HG02970 (cell line): ENCODE data around the gene TSPYL1.

ENCODE experiments used
- ATAC-seq: cut with Tn5 transposase; IDR thresholded peaks from one replicate; pipeline ENCODE4 v1.9.1; 2021; ENCODE audit warnings: mild to moderate bottlenecking, moderate library complexity, moderate number of reproducible peaks; ENCODE audit not compliant: unreplicated experiment, low FRiP score

The TSPYL1 gene

DNA sequence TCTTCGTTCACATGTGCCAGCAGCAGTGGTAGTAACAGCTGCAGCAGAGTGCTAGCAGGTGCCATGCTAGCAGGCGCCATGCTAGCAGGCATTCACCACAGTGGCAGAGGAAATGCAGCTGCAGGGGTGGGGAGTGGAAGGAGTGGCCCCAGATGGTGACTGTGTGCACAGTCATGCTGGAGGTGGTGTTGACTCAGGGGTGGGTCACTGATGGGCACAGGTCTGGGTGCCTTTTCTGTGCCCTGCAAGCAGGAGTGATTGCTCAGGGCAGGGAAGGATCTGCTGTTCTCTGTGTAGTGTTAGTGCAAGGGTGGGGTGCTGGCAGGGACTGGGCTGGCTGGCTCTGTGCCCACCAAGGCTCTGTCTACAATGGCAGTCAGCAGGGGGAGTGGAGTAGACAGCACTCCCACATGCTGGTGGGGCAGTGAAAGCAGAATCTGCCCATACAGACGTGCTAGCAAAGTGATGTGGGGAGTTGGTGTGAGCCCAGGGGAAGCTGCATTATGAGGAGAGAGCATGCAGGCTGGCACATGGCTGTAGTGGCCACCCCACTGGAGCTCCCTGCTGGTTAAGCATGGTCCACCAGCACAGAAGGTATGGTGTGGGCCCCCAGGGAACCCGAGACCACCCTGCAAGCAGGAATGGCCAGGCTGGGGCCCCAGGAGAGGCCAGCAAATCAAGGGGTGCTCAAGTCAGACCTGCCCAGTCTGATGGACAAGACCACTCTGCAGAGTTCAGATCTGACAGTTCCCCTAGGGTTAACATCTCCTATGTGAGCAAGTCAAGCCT lies 14.5 kb downstream of the TSPYL1 start:
- ATAC-seq, result no peak

DNA sequence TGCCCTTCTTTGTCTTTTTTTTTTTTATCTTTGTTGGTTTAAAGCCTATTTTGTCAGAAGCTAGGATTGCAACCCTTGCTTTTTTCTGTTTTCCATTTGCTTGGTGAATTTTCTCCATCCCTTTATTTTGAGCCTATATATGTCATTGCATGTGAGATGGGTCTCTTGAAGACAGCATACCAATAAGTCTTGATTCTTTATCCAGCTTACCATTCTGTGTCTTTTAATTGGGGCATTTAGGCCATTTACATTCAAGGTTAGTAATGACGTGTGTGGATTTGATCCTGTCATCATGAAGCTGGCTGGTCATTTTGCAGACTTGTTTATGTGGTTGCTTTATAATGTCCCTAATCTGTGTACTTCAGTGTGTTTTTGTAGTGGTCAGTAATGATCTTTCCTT lies 16.4 kb downstream of the TSPYL1 start:
- ATAC-seq, result no peak

DNA sequence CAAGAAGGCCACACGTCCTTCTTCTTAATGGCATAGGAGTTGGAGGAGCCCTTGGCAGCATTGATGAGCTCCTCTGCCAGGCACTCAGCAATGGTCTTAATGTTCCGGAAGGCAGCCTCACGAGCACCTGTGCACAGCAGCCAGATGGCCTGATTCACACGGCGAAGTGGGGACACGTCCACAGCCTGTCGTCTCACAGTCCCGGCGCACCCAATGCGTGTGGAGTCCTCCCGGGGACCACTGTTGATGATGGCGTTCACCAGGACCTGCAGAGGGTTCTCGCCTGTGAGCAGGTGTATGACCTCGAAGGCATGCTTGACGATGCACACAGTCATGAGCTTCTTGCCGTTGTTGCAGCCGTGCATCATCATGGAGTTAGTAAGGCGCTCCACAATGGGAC lies 21.2 kb downstream of the TSPYL1 start:
- ATAC-seq, result no peak

DNA sequence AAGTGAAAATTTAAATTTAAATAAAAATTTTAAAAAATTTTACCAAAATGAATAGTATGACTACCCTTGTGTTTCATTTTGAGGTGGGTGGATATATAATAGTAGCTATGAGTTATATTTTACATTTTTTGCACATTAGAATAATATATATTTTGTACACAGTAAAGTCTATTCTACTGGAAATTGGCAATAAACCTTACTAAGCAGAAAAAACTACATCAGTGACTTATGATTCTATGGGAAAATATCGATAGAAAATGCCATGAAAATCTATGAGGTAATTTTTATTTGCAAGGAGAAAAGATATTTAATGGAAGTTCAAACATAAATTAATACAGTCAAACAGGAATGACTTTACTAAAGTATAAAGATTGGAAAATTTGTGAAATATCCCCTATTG lies 23.0 kb downstream of the TSPYL1 start:
- ATAC-seq, result no peak

DNA sequence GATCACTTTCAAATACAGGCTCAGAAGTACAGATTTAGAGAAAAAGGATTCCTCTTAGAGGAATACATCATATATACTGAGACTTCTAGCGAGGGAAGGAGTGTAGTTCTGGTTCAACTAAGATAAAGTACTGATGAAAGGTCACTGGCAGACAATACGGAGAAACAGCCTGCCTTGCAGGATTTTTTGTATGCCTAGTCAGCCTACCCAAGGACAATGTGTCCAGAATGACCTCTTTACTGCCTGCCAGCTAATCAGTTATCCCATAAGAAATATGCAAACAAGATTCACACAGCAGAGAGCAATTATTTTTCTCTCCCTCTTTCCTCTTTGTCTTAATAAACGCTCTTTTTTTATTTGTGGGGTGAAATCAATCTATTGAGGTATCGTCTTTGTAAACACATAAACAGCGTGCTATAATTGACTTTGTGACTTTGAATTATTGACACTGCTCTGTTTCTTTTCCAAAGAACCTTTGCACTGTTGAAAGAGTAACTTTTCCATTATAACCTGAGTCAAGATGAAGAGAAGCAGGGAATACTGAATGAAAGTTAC lies 24.4 kb downstream of the TSPYL1 start:
- ATAC-seq, result no peak

DNA sequence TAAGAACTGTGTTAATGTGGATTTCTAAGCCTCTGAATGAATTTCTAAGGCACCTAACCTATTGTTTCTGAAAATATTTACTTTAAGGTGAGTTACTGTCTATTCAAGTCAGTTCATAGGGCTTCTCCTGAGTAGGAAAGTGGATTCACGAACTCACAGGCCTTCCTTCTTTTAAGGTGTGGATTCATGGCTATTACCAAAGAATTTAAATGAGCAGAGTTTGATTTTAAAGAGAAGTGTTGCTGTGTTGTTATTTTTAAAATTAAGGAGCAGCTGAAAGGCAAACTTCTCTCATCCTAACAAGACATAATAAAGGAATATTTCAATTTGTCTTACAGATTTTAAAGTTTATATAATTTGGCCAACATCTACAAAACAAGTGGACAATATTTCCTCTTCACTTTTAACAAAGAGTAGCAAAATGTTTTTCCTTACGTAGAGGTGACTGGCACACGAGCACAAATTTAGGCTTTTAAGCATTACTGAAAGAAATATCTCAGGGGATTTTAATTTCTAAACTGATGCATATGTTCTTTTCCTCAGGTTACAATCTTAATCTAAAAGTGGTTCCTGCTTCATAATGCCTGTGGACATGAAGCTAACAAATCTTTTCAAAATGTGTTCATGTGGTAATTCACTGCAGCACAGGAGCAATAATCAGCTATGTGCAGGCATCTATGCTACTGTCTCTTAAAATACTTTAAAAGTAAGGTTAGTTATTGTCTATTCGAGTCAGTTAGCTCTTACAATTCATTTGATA lies 25.3 kb downstream of the TSPYL1 start:
- ATAC-seq, result peak; percentile 27

DNA sequence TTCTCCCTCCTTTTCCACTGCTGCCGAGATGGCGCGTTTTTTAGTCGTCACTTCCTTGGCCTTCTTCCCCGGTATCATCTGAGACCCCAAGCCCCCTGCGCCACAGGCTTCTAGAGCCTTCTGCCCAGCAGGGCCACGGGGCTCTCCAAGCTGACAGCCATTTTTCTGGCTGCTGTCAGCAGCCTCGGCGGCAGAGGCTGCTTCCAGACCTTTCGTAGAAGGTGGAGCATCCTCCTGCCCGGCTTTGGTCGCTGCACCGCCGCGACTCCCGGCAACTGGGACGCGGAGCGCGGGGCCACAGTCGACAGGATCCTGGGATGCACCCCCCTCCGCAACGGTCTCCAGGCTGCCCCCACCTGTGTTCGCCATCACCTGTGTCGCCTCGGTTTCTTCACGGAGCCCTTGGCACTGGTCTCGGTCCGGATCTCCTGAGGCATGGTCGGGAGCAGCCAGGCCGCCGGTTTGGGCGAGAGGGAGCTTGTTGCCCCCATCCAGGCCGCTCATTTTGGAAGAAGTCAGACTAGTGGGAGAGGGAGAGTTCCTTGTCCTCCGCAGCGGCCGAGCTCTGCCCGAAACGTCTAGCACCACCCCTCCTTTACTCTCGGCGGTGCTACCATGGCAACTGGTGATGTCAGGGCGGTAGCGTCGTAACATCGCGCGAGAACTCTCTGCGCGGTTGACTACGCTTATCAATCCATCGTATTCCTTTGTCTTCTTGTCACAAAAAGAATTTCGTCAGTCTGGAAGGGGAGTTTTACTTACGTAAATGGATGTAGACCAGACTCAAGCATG lies 26.0 kb downstream of the TSPYL1 start, which contains the start of gene TSPYL4:
Gene TSPYL4 (minus strand): TSS at position 571 of the 792 bp plus-strand sequence. CDS start 67 bp downstream, at position 504.
- ATAC-seq, result peak; percentile 96

DNA sequence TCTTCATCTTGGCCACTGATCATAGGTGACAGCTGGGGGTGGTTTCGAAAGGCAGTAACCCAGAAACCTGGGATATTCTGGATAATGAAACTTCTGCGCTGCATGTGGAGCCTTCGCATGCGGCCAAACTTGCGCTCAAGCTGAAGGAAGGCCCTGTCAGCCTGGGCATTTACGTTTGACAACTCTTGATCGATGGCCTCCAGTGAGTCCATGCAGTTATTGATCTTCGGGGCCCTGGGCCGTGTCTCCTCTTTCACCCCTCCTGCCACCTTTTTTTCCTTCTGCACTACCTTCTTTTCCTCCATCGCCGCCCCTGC lies 26.6 kb downstream of the TSPYL1 start:
- no peak for ATAC-seq

DNA sequence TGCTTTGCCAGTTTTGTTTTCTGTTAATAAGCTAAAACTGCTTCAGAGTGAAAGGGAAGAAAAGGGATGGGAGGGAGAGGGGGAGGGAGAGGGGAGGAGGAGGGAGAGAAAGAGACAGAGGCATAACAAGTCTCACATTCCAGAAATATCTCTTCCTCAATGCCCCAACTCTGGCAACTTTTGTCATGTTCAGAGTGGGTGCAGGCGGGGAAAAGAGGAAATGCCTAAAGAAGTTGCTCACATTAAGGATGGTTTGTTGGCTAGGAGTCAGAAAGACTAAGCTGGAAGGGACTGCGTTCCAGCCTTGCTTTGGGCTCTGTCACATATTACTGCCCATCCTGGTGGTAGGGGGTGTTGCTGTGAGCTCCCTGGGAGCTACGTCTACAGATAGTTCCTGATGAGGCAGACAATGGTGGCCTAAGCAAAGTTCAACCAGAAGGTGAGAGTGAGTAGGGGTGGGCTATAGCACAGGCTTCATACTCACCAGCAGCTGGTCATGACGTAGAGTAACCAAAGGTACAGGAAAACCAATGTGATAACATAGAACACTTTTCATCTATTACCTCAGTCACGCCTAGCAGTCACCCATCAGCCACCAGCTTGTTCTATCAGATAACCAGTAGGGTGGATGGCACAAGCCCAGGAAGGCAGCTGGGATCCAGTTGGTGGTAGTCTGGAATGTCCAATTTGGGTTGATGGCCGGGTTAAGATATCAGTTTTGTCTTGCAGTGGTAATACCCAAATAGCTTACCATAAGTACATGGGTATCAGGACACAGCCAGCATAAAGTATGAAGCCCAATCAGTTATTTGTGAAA lies 28.0 kb downstream of the TSPYL1 start:
- ATAC-seq, result no peak

DNA sequence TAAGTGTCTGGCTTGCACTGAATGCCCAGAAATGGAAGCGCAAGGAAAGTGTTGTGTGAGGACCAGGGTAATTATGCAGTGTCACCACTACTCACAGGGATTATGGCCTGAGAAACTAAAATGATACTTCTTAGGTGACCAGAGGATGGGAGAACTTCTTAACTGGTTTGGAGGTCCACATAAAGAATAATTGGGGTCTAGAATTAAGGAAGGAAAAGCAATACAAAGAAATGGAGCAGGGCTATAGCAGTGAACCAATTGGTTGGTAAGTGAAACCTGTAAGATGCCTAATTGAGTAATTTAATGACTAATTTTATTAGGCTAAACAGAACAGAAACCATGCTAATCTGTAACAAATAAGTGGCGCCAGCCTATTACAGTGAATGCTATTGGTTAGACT lies 31.2 kb downstream of the TSPYL1 start:
- ATAC-seq, result no peak

DNA sequence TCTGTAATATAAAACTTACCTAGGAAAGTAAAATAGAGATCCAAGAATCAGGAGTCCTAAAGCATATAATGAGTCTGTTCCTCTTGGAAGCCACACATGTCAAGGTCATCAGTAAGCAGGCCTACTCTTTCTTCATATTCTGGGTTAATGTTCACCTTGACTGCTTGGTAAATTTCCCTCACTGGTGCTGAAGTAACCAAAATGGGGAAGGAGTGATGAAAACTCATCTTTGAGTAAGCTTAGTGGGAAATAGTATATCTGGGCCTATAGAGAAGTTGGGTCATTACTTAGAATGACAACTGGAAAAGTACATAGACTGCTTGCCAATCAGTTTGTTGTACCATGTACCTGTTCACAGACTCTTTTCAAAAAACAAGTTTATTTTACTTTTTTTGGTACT lies 32.4 kb downstream of the TSPYL1 start:
- ATAC-seq, result no peak

DNA sequence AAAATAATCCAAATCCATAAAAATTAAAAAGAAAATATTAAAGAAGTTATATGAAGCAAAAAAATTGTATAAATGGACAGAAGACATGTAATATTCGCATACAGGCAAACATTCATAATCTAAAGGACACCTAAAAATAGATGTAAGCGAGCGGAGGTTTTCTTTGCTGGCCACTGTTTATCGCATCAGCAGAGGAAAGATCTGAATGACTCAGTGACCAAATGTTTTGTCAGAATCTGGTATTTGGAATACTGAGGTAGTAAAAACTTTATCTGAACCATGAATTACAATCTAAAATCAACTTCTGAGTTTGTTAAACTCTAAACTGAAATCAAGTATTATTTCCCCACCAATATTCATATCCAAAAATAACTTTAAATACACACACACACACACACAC lies 33.6 kb downstream of the TSPYL1 start:
- no peak for ATAC-seq

DNA sequence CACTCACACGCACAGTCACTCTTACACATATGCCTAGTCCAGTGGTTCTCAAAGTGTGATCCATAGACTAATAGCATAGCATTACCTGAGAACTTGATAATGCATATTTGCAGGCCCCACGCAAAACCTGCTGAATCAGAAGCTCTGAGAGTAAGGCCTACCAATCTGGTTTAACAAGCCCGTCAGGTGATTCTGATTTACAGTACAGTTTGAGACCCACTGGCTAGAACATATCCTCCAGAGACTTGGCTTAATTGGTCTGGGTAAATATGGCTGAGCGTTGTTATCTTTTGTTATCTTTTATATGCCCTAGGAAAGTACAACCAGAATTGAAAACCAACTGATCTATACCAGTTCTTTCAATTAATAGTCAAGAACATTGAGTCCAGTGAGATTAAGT lies 35.4 kb downstream of the TSPYL1 start:
- ATAC-seq, result no peak

DNA sequence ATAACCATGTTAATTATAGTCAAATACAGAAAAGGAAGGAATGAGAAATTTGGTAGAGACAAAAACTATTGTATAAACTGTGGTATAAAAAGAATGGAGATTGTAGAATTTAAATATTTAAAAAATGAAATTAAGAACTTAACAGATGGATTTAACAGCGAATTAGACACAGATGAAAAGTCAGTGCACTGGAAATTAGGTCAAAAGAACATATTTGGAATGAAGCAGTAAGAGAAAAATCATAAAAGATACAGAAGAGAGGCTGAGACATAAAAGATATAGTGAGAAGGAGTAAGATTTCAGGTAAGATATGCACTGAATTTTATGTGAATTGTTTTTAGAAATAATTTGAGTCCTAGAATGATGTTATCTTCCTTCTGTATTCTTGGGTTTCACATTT lies 39.9 kb downstream of the TSPYL1 start:
- ATAC-seq, result no peak

DNA sequence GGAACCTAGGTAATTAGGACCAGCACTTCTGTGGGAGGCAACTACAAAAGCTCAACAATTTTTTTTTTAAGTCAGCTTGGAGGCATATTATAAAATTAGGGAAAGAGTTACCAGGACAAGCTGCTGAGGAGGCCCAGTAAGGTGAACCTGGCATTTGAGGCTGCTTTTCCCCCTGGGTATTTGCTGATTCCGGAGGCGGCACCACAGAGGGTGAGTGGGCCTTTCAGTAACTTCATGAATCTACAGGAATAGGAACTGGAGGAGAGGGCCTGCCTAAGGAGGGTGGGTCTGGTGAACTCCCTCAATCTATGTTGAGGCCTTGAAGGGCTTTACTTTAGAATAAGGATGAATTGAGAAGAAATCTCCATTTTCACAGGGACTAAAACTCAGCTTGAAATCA lies 40.5 kb downstream of the TSPYL1 start:
- no peak for ATAC-seq

DNA sequence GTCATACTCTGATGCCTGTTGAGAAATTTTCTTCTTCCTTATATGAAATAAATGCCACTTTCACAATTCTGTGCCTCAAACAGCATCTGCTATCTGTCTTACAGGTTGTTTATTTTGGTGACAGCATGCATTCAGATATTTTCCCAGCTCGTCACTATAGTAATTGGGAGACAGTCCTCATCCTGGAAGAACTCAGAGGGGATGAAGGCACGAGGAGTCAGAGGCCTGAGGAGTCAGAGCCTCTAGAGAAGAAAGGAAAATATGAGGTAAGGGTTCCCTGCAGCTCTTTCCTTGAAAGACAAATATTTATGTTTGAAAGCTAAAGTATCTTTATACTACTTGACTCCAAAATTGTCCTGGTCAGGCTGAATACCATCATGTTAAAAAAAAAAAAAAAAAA lies 41.6 kb downstream of the TSPYL1 start:
- ATAC-seq, result no peak

DNA sequence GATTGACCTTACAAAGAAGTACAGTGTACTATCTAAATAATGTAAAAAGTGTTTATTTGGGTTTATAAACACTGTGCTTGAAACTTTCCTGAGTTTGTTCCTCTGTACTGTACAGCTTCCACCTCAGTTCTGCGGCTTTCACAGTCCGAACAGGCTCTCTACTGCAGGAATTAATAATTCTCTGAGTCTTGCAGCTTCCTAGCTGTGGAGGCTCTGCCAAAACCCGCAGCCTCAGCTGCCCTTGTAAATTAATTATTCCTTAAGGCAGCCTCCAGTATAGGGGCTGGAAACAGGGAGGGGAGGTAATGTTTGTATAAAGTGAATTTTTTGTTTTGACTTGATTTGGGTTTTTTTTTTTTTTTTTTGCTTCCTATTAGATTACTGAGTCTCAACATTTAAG lies 45.0 kb downstream of the TSPYL1 start:
- no peak for ATAC-seq

DNA sequence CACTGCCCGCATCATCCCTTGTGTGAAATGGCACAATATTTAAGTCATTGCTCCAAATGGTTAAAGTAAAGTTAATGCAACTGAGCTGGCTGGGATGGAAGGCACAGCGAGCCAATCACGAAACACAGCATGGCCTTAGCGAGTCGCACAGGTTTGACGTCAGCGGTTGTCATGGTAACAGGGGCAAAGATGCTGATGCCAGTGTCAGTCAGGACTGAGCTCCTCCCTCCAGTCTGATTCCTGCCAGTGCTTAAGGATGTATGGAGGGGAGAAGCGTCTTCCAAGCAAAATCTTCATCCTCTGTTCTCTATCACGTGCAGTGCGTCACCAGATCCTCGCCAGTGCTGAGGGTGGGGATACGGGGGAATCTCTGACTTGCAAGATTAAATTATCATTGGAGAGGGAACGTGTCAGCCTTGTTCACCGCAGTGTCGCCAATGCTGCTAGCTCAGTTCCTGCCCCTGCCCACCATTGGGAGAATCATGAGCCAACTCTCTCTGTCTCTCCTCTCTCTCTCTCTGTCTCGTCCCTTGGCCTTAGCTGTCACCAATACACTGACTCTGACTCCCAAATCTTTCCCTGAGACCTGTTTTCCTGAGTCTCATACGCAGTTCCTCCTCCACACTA lies 50.3 kb downstream of the TSPYL1 start:
- no peak for ATAC-seq
